Measurements from ENCODE around the gene SP5. TPM values are rescaled to one million over a fixed set of nuclear protein-coding genes. Genes with fewer than 3 reads are reported as not detected.

The SP5 gene
- total and polyA plus RNA-seq, 9 of the 15 experiments (the other 6 are each of a cell fraction or from before 2014, with no cell fraction given), result 0.03 to 1.7 (median 0.16) TPM; not detected in 1

DNA sequence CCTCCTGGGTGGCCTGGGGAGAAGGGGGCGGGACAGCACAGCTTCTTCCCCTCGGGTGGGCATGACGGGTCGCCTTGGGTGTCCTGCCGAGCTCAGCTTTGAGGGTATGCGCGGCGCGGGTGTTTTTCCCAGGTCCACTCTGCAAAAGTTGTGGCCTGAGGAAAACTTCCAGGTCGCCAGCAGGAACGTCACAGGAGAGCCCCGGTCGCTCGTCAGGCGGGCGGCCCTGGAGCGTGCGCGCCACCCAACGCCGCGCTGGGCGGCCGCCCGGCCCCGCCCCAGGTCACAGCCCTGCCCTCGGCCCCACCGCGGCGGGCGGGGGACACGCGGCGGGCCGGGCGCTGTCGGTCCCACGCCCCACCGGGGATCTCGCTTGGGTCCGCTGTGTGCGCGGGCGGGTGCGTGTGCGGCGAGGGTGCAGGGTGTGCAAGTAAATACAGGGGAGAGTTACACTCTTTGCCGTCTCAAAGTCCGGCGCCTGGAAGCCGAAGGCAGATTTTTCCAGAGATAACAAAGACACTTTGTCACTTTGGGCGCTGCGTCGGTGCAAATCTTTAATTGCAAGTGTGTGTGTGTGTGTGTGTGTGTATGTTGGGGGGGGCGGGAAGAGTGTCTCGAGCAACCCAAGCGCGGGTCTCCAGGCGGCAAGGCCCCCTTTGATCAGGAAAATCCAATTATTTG lies 616 bp upstream of the SP5 start (continued):
- 0 out of 2 replicates have a peak, but pooled peaks have one; percentile 69 for TF ChIP-seq ZNF584 (CRISPR knock-in tag; IDR thresholded peaks at IDR 0.05; ENCODE audit: low read depth)
- 0 out of 2 replicates have a peak, but pooled peaks have one; percentile 5 for TF ChIP-seq SP1 (CRISPR knock-in tag; IDR thresholded peaks at IDR 0.05)
- TF ChIP-seq PHF21A (IDR thresholded peaks at IDR 0.05; ENCODE audit: borderline replicate concordance, low read depth), result no peak
- TF ChIP-seq CBFA2T3 (IDR thresholded peaks at IDR 0.05), result no peak
- TF ChIP-seq TEAD4 (IDR thresholded peaks at IDR 0.05; ENCODE audit: low read length), result no peak
- TF ChIP-seq TEAD4 (CRISPR knock-in tag; IDR thresholded peaks at IDR 0.05; ENCODE audit: borderline replicate concordance), result no peak
- TF ChIP-seq ZNF347 (CRISPR knock-in tag; IDR thresholded peaks at IDR 0.05; ENCODE audit: low read depth), result no peak
- TF ChIP-seq, protein P1, sequence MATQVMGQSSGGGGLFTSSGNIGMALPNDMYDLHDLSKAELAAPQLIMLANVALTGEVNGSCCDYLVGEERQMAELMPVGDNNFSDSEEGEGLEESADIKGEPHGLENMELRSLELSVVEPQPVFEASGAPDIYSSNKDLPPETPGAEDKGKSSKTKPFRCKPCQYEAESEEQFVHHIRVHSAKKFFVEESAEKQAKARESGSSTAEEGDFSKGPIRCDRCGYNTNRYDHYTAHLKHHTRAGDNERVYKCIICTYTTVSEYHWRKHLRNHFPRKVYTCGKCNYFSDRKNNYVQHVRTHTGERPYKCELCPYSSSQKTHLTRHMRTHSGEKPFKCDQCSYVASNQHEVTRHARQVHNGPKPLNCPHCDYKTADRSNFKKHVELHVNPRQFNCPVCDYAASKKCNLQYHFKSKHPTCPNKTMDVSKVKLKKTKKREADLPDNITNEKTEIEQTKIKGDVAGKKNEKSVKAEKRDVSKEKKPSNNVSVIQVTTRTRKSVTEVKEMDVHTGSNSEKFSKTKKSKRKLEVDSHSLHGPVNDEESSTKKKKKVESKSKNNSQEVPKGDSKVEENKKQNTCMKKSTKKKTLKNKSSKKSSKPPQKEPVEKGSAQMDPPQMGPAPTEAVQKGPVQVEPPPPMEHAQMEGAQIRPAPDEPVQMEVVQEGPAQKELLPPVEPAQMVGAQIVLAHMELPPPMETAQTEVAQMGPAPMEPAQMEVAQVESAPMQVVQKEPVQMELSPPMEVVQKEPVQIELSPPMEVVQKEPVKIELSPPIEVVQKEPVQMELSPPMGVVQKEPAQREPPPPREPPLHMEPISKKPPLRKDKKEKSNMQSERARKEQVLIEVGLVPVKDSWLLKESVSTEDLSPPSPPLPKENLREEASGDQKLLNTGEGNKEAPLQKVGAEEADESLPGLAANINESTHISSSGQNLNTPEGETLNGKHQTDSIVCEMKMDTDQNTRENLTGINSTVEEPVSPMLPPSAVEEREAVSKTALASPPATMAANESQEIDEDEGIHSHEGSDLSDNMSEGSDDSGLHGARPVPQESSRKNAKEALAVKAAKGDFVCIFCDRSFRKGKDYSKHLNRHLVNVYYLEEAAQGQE (IDR thresholded peaks at IDR 0.05; ENCODE audit: borderline replicate concordance), result 0 out of 2 replicates have a peak, but pooled peaks have one; percentile 32
- TF ChIP-seq, protein P1 (CRISPR knock-in tag; IDR thresholded peaks at IDR 0.05; ENCODE audit: low read depth), result peak; percentile 26; the same call in 1 of the 2 replicates
- TF ChIP-seq HNRNPK (IDR thresholded peaks at IDR 0.05; ENCODE audit: low read depth, low read length, poor library complexity, severe bottlenecking), result no peak
- peak; percentile 68 for TF ChIP-seq KDM5B (IDR thresholded peaks at IDR 0.05; ENCODE audit: insufficient replicate concordance, low read depth, low read length)
- TF ChIP-seq SREBF1 (IDR thresholded peaks at IDR 0.05; ENCODE audit: borderline replicate concordance, low read depth, low read length), result no peak
- TF ChIP-seq CAMTA2 (CRISPR knock-in tag; conservative IDR thresholded peaks at IDR 0.05), result no peak
- no peak for TF ChIP-seq U2AF1 (optimal IDR thresholded peaks at IDR 0.05; ENCODE audit: low read depth, low read length)
- TF ChIP-seq, protein P2, sequence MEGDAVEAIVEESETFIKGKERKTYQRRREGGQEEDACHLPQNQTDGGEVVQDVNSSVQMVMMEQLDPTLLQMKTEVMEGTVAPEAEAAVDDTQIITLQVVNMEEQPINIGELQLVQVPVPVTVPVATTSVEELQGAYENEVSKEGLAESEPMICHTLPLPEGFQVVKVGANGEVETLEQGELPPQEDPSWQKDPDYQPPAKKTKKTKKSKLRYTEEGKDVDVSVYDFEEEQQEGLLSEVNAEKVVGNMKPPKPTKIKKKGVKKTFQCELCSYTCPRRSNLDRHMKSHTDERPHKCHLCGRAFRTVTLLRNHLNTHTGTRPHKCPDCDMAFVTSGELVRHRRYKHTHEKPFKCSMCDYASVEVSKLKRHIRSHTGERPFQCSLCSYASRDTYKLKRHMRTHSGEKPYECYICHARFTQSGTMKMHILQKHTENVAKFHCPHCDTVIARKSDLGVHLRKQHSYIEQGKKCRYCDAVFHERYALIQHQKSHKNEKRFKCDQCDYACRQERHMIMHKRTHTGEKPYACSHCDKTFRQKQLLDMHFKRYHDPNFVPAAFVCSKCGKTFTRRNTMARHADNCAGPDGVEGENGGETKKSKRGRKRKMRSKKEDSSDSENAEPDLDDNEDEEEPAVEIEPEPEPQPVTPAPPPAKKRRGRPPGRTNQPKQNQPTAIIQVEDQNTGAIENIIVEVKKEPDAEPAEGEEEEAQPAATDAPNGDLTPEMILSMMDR (IDR thresholded peaks at IDR 0.05 in 2 of 3, conservative IDR thresholded peaks at IDR 0.05 in 1 of 3; ENCODE audit: insufficient read depth in 2 of 3, low read depth in 1 of 3, low read length in 3 of 3), result no peak
- no peak for TF ChIP-seq RBM22 (IDR thresholded peaks at IDR 0.05; ENCODE audit: low read depth, low read length, poor library complexity, severe bottlenecking)
- TF ChIP-seq DACH1 (IDR thresholded peaks at IDR 0.05; ENCODE audit: partially characterized antibody), result no peak
- 0 out of 2 replicates have a peak, but pooled peaks have one; percentile 41 for TF ChIP-seq ZNF431 (CRISPR knock-in tag; IDR thresholded peaks at IDR 0.05)
- TF ChIP-seq MTA1 (IDR thresholded peaks at IDR 0.05; ENCODE audit: borderline replicate concordance), result no peak
